GM23248 (cell line): ENCODE results near the gene JPT1.
"Not testable (repeated sequence)": the region's sequence is repeated elsewhere in the genome, so short reads cannot be mapped to it uniquely, and the experiment has no call there.

ENCODE experiments used
- EZH2 ChIP-seq: fragments of 200-600 bp; sonication (generic); IDR thresholded peaks from 2 replicates; pipeline ENCODE4 v1.6.1; 2018; ENCODE audit warnings: antibody characterized with exemption, mild to moderate bottlenecking; ENCODE audit not compliant: insufficient read depth, poor library complexity, severe bottlenecking
- EZH2phosphoT487 ChIP-seq: fragments of 200-600 bp; sonication (generic); IDR thresholded peaks from 2 replicates; pipeline ENCODE4 v1.6.1; 2018; ENCODE audit warnings: antibody characterized with exemption, moderate library complexity, mild to moderate bottlenecking, low read depth; ENCODE audit not compliant: insufficient read depth

GRCh38 chr17:75133607-75134347 is 20.5 kb downstream of the JPT1 start:
- TF ChIP-seq EZH2, EZH2phosphoT487: not testable (repeated sequence)
